ENCODE measurements around the gene SSPN. TPM values are rescaled to one million over a fixed set of nuclear protein-coding genes. Genes with fewer than 3 reads are reported as not detected.

SSPN gene
- total RNA-seq, 1 donor from 2014 or later: 6.3 TPM

GRCh38 chr12:26172539-26172938 lies 22.8 kb upstream of the SSPN start:
- peaks cover 7% of the 10 kb centered on the region for H3K27me3 Mint-ChIP-seq (ENCODE audit: low read depth, unreplicated experiment)
- no peak overlapping the region for H3K9ac ChIP-seq (ENCODE audit: low read length)
- no peak overlapping the region for H2AFZ ChIP-seq (ENCODE audit: low read depth, low read length)
- H3K9me3 Mint-ChIP-seq (ENCODE audit: unreplicated experiment): no peaks in the 10 kb centered on the region
- no peaks in the 10 kb centered on the region for H3K4me1 Mint-ChIP-seq (ENCODE audit: low read depth, unreplicated experiment)
- H3K4me2 ChIP-seq (ENCODE audit: low read length): no peak overlapping the region
- H4K20me1 ChIP-seq (ENCODE audit: insufficient read depth, low read length): no peaks in the 10 kb centered on the region
- no peak overlapping the region for H3K4me3 Mint-ChIP-seq (ENCODE audit: unreplicated experiment)
- no peaks in the 10 kb centered on the region for H3K36me3 Mint-ChIP-seq (ENCODE audit: low read depth, unreplicated experiment)
- DNase-seq (ENCODE audit: low read depth) (no peak), FAIRE-seq (no peak)
- H3K79me2 ChIP-seq (ENCODE audit: insufficient read depth, low read length): no peaks in the 10 kb centered on the region
- no peaks in the 10 kb centered on the region for H3K9me3 ChIP-seq (ENCODE audit: insufficient read depth, low read depth, low read length)
- H3K36me3 ChIP-seq (ENCODE audit: insufficient read depth, low read length): no peaks in the 10 kb centered on the region
- H3K27ac Mint-ChIP-seq (ENCODE audit: unreplicated experiment): no peak overlapping the region
- H3K4me3 ChIP-seq (ENCODE audit: insufficient read depth, low read depth, low read length): no peak overlapping the region
- H3K27ac ChIP-seq (ENCODE audit: low read depth, low read length): no peak overlapping the region
- no peaks in the 10 kb centered on the region for H3K27me3 ChIP-seq (ENCODE audit: insufficient read depth, low read length)
- TF ChIP-seq CTCF (IDR thresholded peaks at IDR 0.05; ENCODE audit: insufficient read depth, low read depth, low read length): no peak
- no peak for TF ChIP-seq EZH2 (IDR thresholded peaks at IDR 0.05; ENCODE audit: insufficient read depth, low read length)
- H3K4me1 ChIP-seq (ENCODE audit: insufficient read depth, low read length): no peaks in the 10 kb centered on the region

GRCh38 chr12:26172946-26173552 lies 22.3 kb upstream of the SSPN start:
- Histone ChIP-seq H3K4me3 (ENCODE audit: insufficient read depth, low read depth, low read length) (no peak overlapping the region), H3K9me3 (ENCODE audit: insufficient read depth, low read depth, low read length) (peaks cover 2% of the 10 kb centered on the region), H3K4me1 (ENCODE audit: insufficient read depth, low read length) (no peaks in the 10 kb centered on the region), H3K9ac (ENCODE audit: low read length) (no peak overlapping the region), H3K36me3 (ENCODE audit: insufficient read depth, low read length) (no peaks in the 10 kb centered on the region), H3K79me2 (ENCODE audit: insufficient read depth, low read length) (no peaks in the 10 kb centered on the region), H2AFZ (ENCODE audit: low read depth, low read length) (no peak overlapping the region), H3K4me2 (ENCODE audit: low read length) (no peak overlapping the region), H3K27ac (ENCODE audit: low read depth, low read length) (no peak overlapping the region), H3K27me3 (ENCODE audit: insufficient read depth, low read length) (no peaks in the 10 kb centered on the region), H4K20me1 (ENCODE audit: insufficient read depth, low read length) (no peaks in the 10 kb centered on the region)
- Mint-ChIP-seq H3K27ac (ENCODE audit: unreplicated experiment) (no peak overlapping the region), H3K4me1 (ENCODE audit: low read depth, unreplicated experiment) (no peaks in the 10 kb centered on the region), H3K4me3 (ENCODE audit: unreplicated experiment) (no peak overlapping the region), H3K36me3 (ENCODE audit: low read depth, unreplicated experiment) (no peaks in the 10 kb centered on the region), H3K9me3 (ENCODE audit: unreplicated experiment) (no peaks in the 10 kb centered on the region), H3K27me3 (ENCODE audit: low read depth, unreplicated experiment) (peaks cover 7% of the 10 kb centered on the region)
- TF ChIP-seq EZH2 (IDR thresholded peaks at IDR 0.05; ENCODE audit: insufficient read depth, low read length) (no peak), CTCF (IDR thresholded peaks at IDR 0.05; ENCODE audit: insufficient read depth, low read depth, low read length) (no peak)
- FAIRE-seq (no peak), DNase-seq (ENCODE audit: low read depth) (no peak)

- no peaks in the 10 kb centered on the region for H3K79me2 ChIP-seq (ENCODE audit: insufficient read depth, low read length)
- Mint-ChIP-seq H3K4me3 (ENCODE audit: unreplicated experiment) (no peak overlapping the region), H3K36me3 (ENCODE audit: low read depth, unreplicated experiment) (peaks cover 3% of the 10 kb centered on the region), H3K27ac (ENCODE audit: unreplicated experiment) (no peak overlapping the region), H3K4me1 (ENCODE audit: low read depth, unreplicated experiment) (no peaks in the 10 kb centered on the region), H3K9me3 (ENCODE audit: unreplicated experiment) (no peaks in the 10 kb centered on the region), H3K27me3 (ENCODE audit: low read depth, unreplicated experiment) (peaks cover 23% of the 10 kb centered on the region)
- no peaks in the 10 kb centered on the region for H3K4me1 ChIP-seq (ENCODE audit: insufficient read depth, low read length)
- no peak overlapping the region for H3K4me2 ChIP-seq (ENCODE audit: low read length)
- FAIRE-seq: no peak
- H3K27me3 ChIP-seq (ENCODE audit: insufficient read depth, low read length): no peaks in the 10 kb centered on the region
- H3K36me3 ChIP-seq (ENCODE audit: insufficient read depth, low read length): no peaks in the 10 kb centered on the region
- peaks cover 2% of the 10 kb centered on the region for H3K9me3 ChIP-seq (ENCODE audit: insufficient read depth, low read depth, low read length)
- H3K9ac ChIP-seq (ENCODE audit: low read length): no peak overlapping the region
- no peak for DNase-seq (ENCODE audit: low read depth)
- no peaks in the 10 kb centered on the region for H4K20me1 ChIP-seq (ENCODE audit: insufficient read depth, low read length)
- no peak overlapping the region for H3K4me3 ChIP-seq (ENCODE audit: insufficient read depth, low read depth, low read length)
- TF ChIP-seq CTCF (IDR thresholded peaks at IDR 0.05; ENCODE audit: insufficient read depth, low read depth, low read length) (no peak), EZH2 (IDR thresholded peaks at IDR 0.05; ENCODE audit: insufficient read depth, low read length) (no peak)
- no peak overlapping the region for H3K27ac ChIP-seq (ENCODE audit: low read depth, low read length)
- H2AFZ ChIP-seq (ENCODE audit: low read depth, low read length): no peak overlapping the region
Measured at GRCh38 chr12:26176725-26177124, 18.6 kb upstream of the SSPN start.
